GM18526 (cell line): ENCODE results near the gene PAWR.

Source experiments
- POLR2A ChIP-seq: IDR thresholded peaks from 3 replicates; pipeline ENCODE4 v1.6.1; 2011; ENCODE audit not compliant: insufficient read length; ENCODE audit errors: extremely low read depth

The PAWR gene

DNA sequence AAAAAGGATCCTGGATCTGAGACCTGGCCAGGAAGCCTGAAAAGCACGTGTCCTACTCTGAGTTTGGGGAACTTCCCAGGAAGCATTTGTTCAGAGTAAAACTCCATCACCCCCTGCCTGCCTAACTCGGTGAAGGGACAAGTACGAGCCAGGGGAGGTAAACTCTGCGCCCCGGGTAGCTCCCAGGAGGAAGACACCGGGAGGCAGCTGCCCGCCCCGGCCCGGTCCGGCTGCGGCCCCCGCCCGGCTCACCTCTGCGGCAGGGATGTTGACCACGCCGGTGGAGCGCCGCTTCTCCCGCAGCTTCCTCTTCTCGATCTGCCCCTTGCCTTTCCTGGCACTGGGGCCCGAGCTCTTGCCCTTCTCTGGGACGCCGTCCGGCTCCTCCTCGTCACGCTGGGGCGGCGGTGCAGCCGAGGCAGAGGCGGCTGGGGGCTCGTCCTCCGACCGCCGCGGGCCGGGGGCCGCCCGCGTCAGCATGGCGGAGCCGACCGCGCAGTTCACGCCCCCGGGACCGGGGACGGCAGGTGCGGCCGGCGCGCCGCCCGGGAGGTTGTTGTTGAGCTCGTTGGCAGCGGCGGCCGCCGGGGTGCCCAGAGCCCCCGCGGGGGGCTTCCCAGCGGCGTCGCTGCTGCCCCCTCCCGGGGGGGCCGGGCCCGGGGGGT is 1.2 kb downstream of the PAWR start:
- no peak for TF ChIP-seq POLR2A

DNA sequence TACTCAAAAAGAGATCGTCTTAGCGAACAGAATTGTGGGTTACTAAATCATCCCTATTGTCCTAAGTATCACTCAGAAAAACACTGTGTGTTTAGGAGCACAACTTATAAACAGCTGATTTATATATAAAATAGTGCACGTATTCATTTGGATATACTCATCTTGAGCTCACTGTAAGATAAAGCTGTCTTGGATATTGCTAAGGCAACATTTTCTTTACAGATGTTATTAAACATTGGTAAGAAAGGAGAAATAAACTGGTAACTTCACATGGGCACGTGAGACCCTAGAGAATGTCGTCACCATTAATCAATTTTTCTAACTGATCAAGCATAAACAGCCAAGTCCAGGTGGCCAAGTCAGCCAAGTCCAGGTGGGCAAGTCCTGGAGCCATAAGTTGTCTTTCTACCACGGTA is 1.7 kb downstream of the PAWR start:
- TF ChIP-seq POLR2A: no peak

- no peak for TF ChIP-seq POLR2A
Measured at GRCh38 chr12:79688376-79689060, 2.2 kb downstream of the PAWR start.

DNA sequence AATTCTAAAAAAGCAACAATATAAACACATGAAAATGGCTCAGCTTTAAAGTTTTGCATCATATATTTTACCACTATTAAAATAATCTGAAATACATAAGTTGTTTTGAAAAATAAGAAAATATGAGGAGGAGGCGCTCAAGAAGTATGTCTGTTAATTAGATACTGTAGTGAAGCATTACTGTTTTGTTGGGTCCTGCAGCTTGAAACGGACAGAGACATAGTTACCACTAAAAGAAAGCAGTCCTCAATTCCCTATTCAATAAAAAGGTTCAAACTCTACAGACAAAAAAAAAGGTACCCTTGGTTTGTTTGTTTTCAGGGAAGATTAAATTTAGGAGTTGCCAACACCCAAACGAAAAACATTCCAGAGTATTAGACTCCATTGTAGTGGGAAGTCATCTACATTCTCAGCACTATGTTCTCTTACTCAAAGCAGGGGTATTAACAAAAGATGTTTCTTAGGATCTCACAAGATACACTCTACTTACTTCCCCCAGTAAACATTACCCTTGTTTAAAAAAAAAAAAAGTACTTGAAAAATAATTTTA is 3.0 kb downstream of the PAWR start:
- no peak for TF ChIP-seq POLR2A

- no peak for TF ChIP-seq POLR2A
Measured at GRCh38 chr12:79686171-79686570, 4.6 kb downstream of the PAWR start.

- no peak for TF ChIP-seq POLR2A
Measured at GRCh38 chr12:79685068-79685467, 5.7 kb downstream of the PAWR start.

DNA sequence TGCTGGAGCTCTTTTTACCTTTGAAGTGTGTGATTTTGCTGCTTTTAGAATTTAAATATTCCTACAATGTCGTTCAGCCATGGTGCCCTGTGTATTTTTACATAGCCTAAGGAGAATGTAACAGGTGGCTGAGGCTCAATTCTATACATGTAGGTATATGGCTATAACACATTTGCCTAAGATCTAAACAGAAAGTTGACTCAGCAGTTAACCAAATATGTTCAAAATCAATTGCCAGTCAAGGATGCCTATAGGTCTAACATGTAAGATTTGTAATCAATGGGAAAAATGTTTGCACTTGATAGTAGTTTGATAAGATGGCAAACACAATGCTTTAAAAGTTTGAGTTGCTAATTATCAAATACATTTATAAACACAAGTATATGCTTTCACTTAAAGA is 8.2 kb downstream of the PAWR start:
- TF ChIP-seq POLR2A: no peak

- no peak for TF ChIP-seq POLR2A
Measured at GRCh38 chr12:79681008-79681590, 9.7 kb downstream of the PAWR start.

GRCh38 chr12:79680051-79680450 is 10.7 kb downstream of the PAWR start:
- no peak for TF ChIP-seq POLR2A

GRCh38 chr12:79678306-79678705 is 12.5 kb downstream of the PAWR start:
- no peak for TF ChIP-seq POLR2A

DNA sequence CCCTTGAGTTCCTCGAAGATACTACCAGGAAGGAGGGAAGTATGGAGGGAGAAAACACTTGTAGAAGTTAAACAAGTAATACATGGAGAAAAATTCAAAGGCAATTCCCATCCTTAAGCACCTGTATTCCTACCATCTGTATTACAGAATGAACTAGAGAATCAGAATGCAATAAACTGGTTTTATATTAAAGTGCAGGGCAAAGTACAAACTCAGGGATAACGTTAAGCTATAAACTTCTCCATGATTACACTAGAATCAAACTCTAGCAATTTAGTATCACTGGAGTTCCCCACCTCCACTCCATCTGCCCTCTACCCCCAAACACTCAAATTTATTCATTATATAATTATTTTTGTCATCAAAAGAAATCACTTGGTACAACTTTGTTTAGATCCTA is 13.1 kb downstream of the PAWR start:
- TF ChIP-seq POLR2A: no peak

GRCh38 chr12:79676579-79676978 is 14.2 kb downstream of the PAWR start:
- no peak for TF ChIP-seq POLR2A

DNA sequence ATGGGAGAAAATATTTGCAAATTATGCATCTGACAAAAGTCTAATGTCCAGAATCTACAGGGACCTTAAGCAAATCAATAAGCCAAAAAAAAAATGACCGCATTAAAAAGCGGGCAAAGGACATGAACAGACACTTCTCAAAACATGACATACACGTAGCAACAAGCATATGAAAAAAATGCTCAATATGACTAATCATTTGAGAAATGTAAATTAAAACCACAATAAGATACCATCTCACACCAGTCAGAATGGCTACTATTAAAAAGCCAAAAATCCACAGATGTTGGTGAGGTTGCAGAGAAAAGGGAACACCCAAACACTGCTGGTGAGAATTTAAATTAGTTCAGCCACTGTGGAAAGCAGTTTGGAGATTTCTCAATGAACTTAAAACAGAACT is 16.1 kb downstream of the PAWR start:
- TF ChIP-seq POLR2A: no peak

DNA sequence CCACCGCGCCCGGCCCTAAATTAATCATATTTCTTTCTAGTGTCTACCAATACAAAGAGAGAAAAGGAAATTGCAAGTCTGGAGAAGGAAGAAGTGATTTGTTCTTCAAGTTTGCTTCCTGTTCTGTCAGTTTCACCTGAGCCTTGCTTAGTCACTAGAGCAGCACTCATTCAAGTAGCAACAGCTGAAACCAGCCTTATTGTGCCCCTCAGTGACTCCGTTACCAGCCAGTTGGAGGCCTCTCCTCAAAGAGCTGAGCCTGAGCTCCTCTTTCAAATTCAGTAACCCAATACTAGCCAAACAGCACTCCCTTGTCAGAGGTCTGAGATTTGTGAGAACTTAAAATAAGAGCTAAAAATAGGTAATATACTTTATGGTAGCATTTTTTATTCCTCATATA is 17.4 kb downstream of the PAWR start:
- TF ChIP-seq POLR2A: no peak

GRCh38 chr12:79668113-79668512 is 22.7 kb downstream of the PAWR start:
- TF ChIP-seq POLR2A: no peak

DNA sequence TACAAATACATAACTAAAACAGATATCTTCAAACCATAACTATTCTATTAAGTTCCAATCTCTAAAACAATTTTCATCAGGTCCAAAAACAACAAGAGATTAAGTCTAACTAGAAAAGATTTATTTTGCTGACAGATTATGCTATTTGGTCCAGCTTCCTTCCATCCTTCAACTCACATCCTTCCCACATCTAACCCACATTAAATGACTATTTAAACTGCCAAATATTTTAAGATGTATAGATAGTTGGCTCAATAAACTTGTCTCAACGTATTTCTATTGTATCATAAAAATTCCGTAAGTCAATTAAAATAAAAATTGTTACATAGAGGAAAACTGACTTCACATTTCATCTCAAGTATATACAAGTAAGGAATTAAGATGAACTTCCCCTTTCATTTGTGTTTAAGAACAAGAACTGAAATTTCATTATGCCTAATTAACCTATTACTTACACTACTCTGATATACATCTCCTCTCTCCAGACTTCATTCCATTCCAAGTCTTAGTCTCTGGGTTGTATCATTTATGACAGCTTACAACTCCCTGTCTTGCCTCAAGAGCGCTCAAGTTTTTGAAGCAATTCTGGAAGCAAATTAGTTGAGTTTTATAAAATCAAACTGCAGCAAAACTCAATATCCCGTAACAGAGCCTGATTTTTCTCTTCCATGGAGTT is 25.4 kb downstream of the PAWR start:
- no peak for TF ChIP-seq POLR2A

DNA sequence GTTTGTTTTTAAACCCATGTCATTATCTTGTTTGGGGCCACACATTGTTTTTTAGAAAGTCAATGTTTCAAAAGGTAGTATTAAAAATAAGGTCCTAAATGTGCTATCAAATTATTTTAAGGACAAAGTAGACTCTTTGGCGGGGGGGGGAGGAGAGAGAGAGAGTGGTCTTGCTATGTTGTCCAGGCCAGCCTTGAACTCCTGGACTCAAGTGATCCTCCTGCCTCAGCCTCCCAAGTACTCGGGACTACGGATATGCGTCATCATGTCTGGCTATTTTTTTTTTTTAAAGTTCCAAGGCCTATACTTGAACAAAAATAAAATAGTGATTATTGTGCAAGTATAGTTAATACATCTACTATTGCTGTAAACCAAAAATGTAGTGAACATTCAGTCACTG is 26.2 kb downstream of the PAWR start:
- no peak for TF ChIP-seq POLR2A
